ENCODE results near the gene MGAT4C. TPM values are rescaled to one million over a fixed set of nuclear protein-coding genes. Genes with fewer than 3 reads are reported as not detected.
"Not testable (repeated sequence)": the region's sequence is repeated elsewhere in the genome, so short reads cannot be mapped to it uniquely, and the experiment has no call there.

The MGAT4C gene
- total RNA-seq, 1 donor from 2014 or later, result not detected

DNA sequence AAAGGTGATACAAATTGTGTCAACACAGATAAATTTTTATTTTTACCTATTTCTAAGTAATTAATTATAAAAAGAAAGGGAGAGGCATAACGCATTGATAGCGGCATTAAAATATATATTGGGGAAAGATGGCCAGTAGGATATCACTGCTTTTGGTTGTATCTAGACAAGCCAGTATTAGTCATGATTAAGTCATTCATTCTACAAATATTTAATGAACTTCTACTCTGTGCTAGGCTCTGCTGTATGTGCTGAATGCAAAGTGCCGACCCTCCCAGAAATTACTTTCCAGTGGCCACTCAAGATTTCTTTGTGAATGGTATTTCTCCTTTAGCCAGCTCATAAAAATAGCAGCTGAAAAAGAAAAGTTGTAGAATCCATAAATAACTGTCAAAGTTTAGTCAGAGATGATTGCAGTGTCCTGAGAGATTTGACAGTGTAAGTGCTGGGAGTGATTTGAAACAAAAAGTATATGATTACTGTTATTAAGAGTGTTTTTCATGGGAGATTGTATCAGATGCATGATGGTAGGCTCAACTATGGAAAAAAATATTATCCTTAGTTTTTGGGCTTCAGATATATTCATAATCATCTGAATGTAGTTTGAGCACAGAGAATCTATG, 133.2 kb downstream of the MGAT4C start:
- no peak overlapping the region for H3K4me3 ChIP-seq (ENCODE audit: low read depth, low read length)
- TF ChIP-seq, protein P1, sequence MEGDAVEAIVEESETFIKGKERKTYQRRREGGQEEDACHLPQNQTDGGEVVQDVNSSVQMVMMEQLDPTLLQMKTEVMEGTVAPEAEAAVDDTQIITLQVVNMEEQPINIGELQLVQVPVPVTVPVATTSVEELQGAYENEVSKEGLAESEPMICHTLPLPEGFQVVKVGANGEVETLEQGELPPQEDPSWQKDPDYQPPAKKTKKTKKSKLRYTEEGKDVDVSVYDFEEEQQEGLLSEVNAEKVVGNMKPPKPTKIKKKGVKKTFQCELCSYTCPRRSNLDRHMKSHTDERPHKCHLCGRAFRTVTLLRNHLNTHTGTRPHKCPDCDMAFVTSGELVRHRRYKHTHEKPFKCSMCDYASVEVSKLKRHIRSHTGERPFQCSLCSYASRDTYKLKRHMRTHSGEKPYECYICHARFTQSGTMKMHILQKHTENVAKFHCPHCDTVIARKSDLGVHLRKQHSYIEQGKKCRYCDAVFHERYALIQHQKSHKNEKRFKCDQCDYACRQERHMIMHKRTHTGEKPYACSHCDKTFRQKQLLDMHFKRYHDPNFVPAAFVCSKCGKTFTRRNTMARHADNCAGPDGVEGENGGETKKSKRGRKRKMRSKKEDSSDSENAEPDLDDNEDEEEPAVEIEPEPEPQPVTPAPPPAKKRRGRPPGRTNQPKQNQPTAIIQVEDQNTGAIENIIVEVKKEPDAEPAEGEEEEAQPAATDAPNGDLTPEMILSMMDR (conservative IDR thresholded peaks at IDR 0.05; ENCODE audit: low read depth, low read length), result no peak
- DNase-seq (ENCODE audit: low read depth), result no peak

DNA sequence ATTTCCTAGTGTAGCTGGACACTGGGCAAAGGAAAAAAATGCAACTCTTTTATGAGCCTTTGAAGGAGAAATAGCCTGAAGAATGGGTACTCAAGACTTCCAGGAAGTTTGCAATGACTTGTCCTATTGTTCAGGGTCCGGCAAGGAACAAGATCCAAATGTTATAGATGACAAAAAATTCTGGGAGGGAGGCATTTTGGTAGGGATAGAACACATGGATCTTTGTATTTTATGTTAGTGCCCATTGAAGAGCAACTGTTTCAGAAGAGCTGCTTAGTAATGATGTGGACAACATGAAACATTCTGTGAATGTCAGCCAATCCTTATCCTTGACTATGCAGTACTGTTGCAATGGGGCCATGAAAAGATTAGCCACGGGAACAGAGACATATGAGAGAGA, 138.0 kb downstream of the MGAT4C start:
- H3K4me3 ChIP-seq (ENCODE audit: low read depth, low read length), result no peak overlapping the region
- no peak for DNase-seq (ENCODE audit: low read depth)
- TF ChIP-seq, protein P1 (conservative IDR thresholded peaks at IDR 0.05; ENCODE audit: low read depth, low read length), result no peak

DNA sequence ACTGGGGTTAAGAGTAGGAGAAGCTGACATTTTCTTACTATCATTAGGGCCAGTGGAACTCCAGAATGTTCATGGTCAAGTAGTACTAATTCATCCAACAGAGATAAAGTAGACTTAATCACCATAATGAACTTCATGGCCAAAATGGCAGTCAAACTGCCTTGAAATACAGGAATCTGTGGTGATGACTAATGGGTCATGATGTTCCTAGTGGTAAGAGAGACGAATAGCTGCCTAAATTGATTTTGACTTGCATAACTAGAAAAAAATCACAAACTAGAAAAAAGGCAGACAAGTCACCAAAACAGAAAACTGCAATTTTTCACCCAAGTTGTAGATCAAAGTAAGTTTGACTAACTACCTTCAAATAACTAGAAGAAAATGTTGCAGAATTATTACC, 138.5 kb downstream of the MGAT4C start:
- no peak for DNase-seq (ENCODE audit: low read depth)
- TF ChIP-seq, protein P1 (conservative IDR thresholded peaks at IDR 0.05; ENCODE audit: low read depth, low read length), result no peak
- H3K4me3 ChIP-seq (ENCODE audit: low read depth, low read length), result no peak overlapping the region

DNA sequence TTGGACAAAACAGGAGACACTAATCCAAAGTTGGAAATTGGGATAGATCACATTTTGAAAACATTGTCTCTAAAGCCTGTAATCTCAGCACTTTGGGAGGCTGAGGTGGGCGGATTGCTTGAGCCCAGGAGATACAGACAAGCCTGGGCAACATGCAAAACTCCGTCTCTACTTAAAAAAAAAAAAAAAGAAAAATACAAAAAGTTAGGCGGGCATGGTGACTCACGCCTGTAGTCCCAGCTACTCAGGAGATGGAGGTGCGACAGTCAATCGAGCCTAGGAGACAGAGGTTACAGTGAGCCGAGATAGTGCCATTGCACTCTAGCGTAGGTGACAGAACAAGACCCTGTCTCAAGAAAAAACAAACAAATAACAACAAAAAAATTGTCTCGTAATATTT, 152.1 kb downstream of the MGAT4C start:
- DNase-seq (ENCODE audit: low read depth), result no peak
- H3K4me3 ChIP-seq (ENCODE audit: low read depth, low read length), result no peak overlapping the region
- TF ChIP-seq, protein P1 (conservative IDR thresholded peaks at IDR 0.05; ENCODE audit: low read depth, low read length), result no peak

DNA sequence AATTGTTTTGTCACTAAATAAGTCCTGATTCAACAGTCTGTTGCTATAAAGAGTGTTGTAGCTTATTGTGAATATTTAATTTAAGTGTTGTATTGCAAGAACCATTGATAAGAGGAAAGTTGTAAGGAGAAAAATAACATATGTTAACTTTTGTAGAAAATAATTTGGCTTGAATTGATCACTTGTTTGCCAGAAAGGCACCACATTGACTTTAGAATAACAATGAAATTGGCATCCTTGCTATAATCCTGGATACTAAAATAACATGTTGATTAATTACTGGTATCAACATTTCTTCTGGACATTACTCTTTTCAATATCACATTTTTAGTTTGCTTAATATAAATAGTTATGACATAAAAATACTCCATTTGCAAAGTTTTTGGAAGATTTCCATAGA, 159.0 kb downstream of the MGAT4C start:
- TF ChIP-seq, protein P1 (conservative IDR thresholded peaks at IDR 0.05; ENCODE audit: low read depth, low read length), result no peak
- no peak for DNase-seq (ENCODE audit: low read depth)
- H3K4me3 ChIP-seq (ENCODE audit: low read depth, low read length), result no peak overlapping the region

DNA sequence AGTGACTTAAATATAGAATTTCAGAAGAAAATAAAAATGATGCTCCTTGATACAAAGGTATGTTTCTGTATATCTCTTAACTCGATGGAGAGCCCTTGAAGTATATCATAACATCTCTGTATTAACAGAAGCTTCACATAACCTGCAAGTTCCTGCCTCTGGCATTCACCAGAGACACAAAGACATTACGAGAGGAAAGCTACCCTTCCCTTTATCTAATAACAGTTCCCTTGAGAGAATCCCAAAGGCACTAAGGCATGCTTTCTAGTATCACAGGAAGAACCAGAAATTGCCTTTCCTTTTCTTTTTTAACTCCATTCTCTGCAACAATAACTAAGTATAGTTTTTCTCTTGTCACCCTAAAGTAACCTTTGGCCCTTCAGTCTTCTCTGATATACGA, 164.5 kb downstream of the MGAT4C start:
- TF ChIP-seq, protein P1 (conservative IDR thresholded peaks at IDR 0.05; ENCODE audit: low read depth, low read length), result no peak
- H3K4me3 ChIP-seq (ENCODE audit: low read depth, low read length), result no peak overlapping the region
- DNase-seq (ENCODE audit: low read depth), result no peak

DNA sequence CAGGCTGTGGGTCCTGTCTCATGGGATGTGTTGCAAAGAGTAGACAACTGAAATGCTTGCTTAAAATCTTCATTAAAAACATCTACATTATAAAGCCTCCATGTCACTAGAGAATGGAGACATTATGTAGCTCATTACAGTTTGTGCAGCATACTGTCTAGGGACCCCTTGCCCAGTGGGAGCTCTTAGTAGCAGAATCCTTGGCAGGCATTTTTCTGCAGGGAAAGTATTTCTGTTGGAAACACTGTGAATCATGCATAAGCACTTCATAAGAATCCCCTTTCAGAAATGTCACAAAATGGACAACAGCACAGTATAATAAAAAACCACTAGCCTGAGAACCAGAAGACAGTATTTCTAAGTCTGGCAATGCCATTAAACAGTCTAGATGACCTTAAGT, 174.3 kb downstream of the MGAT4C start:
- TF ChIP-seq, protein P1 (conservative IDR thresholded peaks at IDR 0.05; ENCODE audit: low read depth, low read length), result no peak
- H3K4me3 ChIP-seq (ENCODE audit: low read depth, low read length), result no peak overlapping the region
- DNase-seq (ENCODE audit: low read depth), result no peak

DNA sequence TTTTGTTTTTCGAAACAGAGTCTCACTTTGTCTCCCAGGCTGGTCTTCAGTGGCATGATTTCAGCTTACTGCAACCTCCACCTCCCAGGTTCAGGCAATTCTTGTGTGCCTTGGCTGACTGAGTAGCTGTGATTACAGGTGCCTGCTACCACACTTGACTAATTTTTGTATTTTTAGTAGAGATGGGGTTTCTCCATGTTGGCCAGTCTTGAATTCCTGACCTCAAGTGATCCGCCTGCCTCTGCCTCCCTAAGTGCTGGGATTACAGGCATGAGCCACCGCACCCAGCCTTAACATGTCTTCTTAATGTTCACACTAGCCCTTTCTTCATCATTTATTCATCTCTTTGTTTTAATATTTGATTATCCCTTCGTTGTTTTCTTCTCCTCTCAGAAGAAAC, 197.1 kb downstream of the MGAT4C start:
- not testable (repeated sequence) for H3K4me3 ChIP-seq (ENCODE audit: low read depth, low read length); DNase-seq (ENCODE audit: low read depth)
